ENCODE results near the gene CCDC50. TPM values are rescaled to one million over a fixed set of nuclear protein-coding genes. Genes with fewer than 3 reads are reported as not detected.
A peak's percentile ranks its signal among the peaks of the same experiment; 100 is the strongest.

The CCDC50 gene
- total RNA-seq, 1 donor from 2014 or later = 89.9 TPM

DNA sequence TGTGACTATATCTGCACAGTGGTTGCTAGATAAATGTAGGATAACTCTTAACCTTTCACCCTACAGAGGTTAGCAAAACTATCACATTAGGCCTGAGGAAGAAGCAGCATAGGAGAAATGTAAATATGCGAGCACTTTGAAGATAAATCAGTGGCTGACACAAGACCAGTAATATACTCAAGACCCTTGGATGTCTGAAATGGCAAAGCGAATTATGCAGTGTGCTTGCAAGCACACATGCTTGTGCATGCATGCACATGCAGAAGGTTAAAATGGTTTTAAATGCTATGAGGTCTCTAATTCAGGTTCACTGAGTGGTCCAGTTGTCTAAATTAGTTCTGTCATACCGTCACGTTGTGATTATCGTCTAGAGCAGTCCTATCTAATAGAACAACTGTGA is 14.7 kb downstream of the CCDC50 start:
- Histone ChIP-seq H3K36me3 (ENCODE audit: insufficient read depth, low read length) (no peaks in the 10 kb centered on the region), H2AFZ (ENCODE audit: low read depth, low read length) (no peak overlapping the region), H3K27me3 (ENCODE audit: insufficient read depth, low read length) (no peaks in the 10 kb centered on the region), H3K9me3 (ENCODE audit: insufficient read depth, low read depth, low read length) (no peaks in the 10 kb centered on the region), H3K4me3 (ENCODE audit: insufficient read depth, low read depth, low read length) (no peak overlapping the region), H3K27ac (ENCODE audit: low read depth, low read length) (no peak overlapping the region), H3K4me1 (ENCODE audit: insufficient read depth, low read length) (peaks cover 6% of the 10 kb centered on the region), H3K9ac (ENCODE audit: low read length) (no peak overlapping the region), H3K79me2 (ENCODE audit: insufficient read depth, low read length) (peaks cover 100% of the 10 kb centered on the region), H4K20me1 (ENCODE audit: insufficient read depth, low read length) (peaks cover 43% of the 10 kb centered on the region), H3K4me2 (ENCODE audit: low read length) (no peak overlapping the region)
- Mint-ChIP-seq H3K4me3 (ENCODE audit: unreplicated experiment) (no peak overlapping the region), H3K9me3 (ENCODE audit: unreplicated experiment) (no peaks in the 10 kb centered on the region), H3K4me1 (ENCODE audit: low read depth, unreplicated experiment) (peaks cover 62% of the 10 kb centered on the region), H3K27me3 (ENCODE audit: low read depth, unreplicated experiment) (no peaks in the 10 kb centered on the region), H3K36me3 (ENCODE audit: low read depth, unreplicated experiment) (no peaks in the 10 kb centered on the region), H3K27ac (ENCODE audit: unreplicated experiment) (no peak overlapping the region)
- no peak for FAIRE-seq
- no peak for TF ChIP-seq EZH2 (IDR thresholded peaks at IDR 0.05; ENCODE audit: insufficient read depth, low read length)
- TF ChIP-seq, protein P1, sequence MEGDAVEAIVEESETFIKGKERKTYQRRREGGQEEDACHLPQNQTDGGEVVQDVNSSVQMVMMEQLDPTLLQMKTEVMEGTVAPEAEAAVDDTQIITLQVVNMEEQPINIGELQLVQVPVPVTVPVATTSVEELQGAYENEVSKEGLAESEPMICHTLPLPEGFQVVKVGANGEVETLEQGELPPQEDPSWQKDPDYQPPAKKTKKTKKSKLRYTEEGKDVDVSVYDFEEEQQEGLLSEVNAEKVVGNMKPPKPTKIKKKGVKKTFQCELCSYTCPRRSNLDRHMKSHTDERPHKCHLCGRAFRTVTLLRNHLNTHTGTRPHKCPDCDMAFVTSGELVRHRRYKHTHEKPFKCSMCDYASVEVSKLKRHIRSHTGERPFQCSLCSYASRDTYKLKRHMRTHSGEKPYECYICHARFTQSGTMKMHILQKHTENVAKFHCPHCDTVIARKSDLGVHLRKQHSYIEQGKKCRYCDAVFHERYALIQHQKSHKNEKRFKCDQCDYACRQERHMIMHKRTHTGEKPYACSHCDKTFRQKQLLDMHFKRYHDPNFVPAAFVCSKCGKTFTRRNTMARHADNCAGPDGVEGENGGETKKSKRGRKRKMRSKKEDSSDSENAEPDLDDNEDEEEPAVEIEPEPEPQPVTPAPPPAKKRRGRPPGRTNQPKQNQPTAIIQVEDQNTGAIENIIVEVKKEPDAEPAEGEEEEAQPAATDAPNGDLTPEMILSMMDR (IDR thresholded peaks at IDR 0.05; ENCODE audit: insufficient read depth, low read depth, low read length) = no peak
- DNase-seq (ENCODE audit: low read depth) = no peak

DNA sequence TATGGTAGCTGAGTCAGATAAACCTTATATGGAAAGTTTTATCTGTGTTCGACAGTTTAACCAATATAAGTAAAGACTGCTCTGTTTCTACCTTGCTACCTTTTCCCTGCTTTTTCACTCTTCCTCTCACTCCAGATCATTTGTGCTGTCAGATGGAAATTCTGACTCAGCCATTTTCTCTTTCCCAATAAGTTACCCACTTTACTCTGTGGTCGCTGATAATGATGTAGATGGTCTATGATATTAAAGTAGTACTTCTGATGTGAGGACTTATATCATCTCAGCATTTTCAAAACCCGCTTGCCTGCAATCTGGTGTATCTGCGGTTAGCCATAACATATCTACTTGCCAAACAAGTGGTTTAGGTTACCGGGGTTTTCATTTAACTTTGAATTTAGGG is 16.1 kb downstream of the CCDC50 start:
- Histone ChIP-seq H3K9me3 (ENCODE audit: insufficient read depth, low read depth, low read length) (no peaks in the 10 kb centered on the region), H3K79me2 (ENCODE audit: insufficient read depth, low read length) (peaks cover 100% of the 10 kb centered on the region), H3K9ac (ENCODE audit: low read length) (no peak overlapping the region), H3K4me3 (ENCODE audit: insufficient read depth, low read depth, low read length) (no peak overlapping the region), H3K36me3 (ENCODE audit: insufficient read depth, low read length) (no peaks in the 10 kb centered on the region), H3K27ac (ENCODE audit: low read depth, low read length) (no peak overlapping the region), H3K27me3 (ENCODE audit: insufficient read depth, low read length) (no peaks in the 10 kb centered on the region), H3K4me2 (ENCODE audit: low read length) (no peak overlapping the region), H3K4me1 (ENCODE audit: insufficient read depth, low read length) (peaks cover 10% of the 10 kb centered on the region), H2AFZ (ENCODE audit: low read depth, low read length) (no peak overlapping the region), H4K20me1 (ENCODE audit: insufficient read depth, low read length) (peaks cover 46% of the 10 kb centered on the region)
- H3K4me1 Mint-ChIP-seq (ENCODE audit: low read depth, unreplicated experiment) = peaks cover 55% of the 10 kb centered on the region
- no peak overlapping the region for H3K4me3 Mint-ChIP-seq (ENCODE audit: unreplicated experiment)
- no peak for FAIRE-seq
- H3K27me3 Mint-ChIP-seq (ENCODE audit: low read depth, unreplicated experiment) = no peaks in the 10 kb centered on the region
- no peaks in the 10 kb centered on the region for H3K36me3 Mint-ChIP-seq (ENCODE audit: low read depth, unreplicated experiment)
- no peak overlapping the region for H3K27ac Mint-ChIP-seq (ENCODE audit: unreplicated experiment)
- peak; percentile 41 for DNase-seq (ENCODE audit: low read depth)
- no peaks in the 10 kb centered on the region for H3K9me3 Mint-ChIP-seq (ENCODE audit: unreplicated experiment)
- TF ChIP-seq, protein P1 (IDR thresholded peaks at IDR 0.05; ENCODE audit: insufficient read depth, low read depth, low read length) = no peak
- no peak for TF ChIP-seq EZH2 (IDR thresholded peaks at IDR 0.05; ENCODE audit: insufficient read depth, low read length)

DNA sequence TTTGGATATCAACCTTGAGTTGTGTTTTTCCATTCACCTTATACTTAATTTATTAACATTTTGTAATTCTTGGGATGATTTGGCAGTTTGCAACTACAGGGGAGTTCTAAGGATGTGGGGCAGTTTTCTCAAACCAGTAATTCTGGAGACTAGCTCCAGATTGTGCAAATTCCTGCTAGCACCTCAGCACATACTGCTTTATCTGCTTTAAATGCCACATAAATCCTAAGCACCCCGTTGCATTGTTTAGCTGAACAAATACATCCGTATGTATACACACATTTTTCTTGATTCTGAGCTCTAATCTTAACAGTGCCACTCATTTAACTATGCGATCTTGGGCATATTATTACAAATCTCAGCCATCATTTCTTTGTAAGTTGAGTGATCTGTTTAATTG is 18.0 kb downstream of the CCDC50 start:
- Histone ChIP-seq H3K27me3 (ENCODE audit: insufficient read depth, low read length) (no peaks in the 10 kb centered on the region), H3K36me3 (ENCODE audit: insufficient read depth, low read length) (no peaks in the 10 kb centered on the region), H3K27ac (ENCODE audit: low read depth, low read length) (no peak overlapping the region), H4K20me1 (ENCODE audit: insufficient read depth, low read length) (peaks cover 43% of the 10 kb centered on the region), H3K4me3 (ENCODE audit: insufficient read depth, low read depth, low read length) (no peak overlapping the region), H3K9me3 (ENCODE audit: insufficient read depth, low read depth, low read length) (no peaks in the 10 kb centered on the region), H3K4me1 (ENCODE audit: insufficient read depth, low read length) (peaks cover 18% of the 10 kb centered on the region), H3K9ac (ENCODE audit: low read length) (no peak overlapping the region), H3K4me2 (ENCODE audit: low read length) (no peak overlapping the region), H2AFZ (ENCODE audit: low read depth, low read length) (no peak overlapping the region), H3K79me2 (ENCODE audit: insufficient read depth, low read length) (peaks cover 100% of the 10 kb centered on the region)
- H3K9me3 Mint-ChIP-seq (ENCODE audit: unreplicated experiment) = no peaks in the 10 kb centered on the region
- H3K36me3 Mint-ChIP-seq (ENCODE audit: low read depth, unreplicated experiment) = no peaks in the 10 kb centered on the region
- no peak for DNase-seq (ENCODE audit: low read depth)
- no peak overlapping the region for H3K4me3 Mint-ChIP-seq (ENCODE audit: unreplicated experiment)
- no peak for TF ChIP-seq EZH2 (IDR thresholded peaks at IDR 0.05; ENCODE audit: insufficient read depth, low read length)
- TF ChIP-seq, protein P1 (IDR thresholded peaks at IDR 0.05; ENCODE audit: insufficient read depth, low read depth, low read length) = no peak
- peaks cover 54% of the 10 kb centered on the region for H3K4me1 Mint-ChIP-seq (ENCODE audit: low read depth, unreplicated experiment)
- H3K27ac Mint-ChIP-seq (ENCODE audit: unreplicated experiment) = no peak overlapping the region
- no peaks in the 10 kb centered on the region for H3K27me3 Mint-ChIP-seq (ENCODE audit: low read depth, unreplicated experiment)
- FAIRE-seq = no peak
